ENCODE results near the gene MARCHF10. TPM values are rescaled to one million over a fixed set of nuclear protein-coding genes. Genes with fewer than 3 reads are reported as not detected.

The MARCHF10 gene
- total RNA-seq, 1 experiment from 2014 or later = not detected

GRCh38 chr17:62704381-62704971 lies 103.6 kb downstream of the MARCHF10 start:
- H2AFZ ChIP-seq (ENCODE audit: low read depth, low read length, poor library complexity, severe bottlenecking) = peak overlapping the region; percentile 95
- H3K27me3 ChIP-seq (ENCODE audit: insufficient read depth, low read length) = no peaks in the 10 kb centered on the region
- BruUV-seq (replicated peaks) = no TSS peak
- no peaks in the 10 kb centered on the region for H3K9me2 ChIP-seq (ENCODE audit: insufficient read depth)
- TF ChIP-seq YY1 (IDR thresholded peaks at IDR 0.05; ENCODE audit: extremely low read depth, insufficient replicate concordance, low read depth, low read length) (peak; percentile 4), FOSL1 (IDR thresholded peaks at IDR 0.05; ENCODE audit: low read depth) (no peak), SRF (IDR thresholded peaks at IDR 0.05; ENCODE audit: low read depth) (no peak), ELF1 (IDR thresholded peaks at IDR 0.05; ENCODE audit: borderline replicate concordance, low read depth) (no peak), POLR2AphosphoS5 (IDR thresholded peaks at IDR 0.05; ENCODE audit: low read depth, low read length) (peak; percentile 58), MAX (IDR thresholded peaks at IDR 0.05) (peak; percentile 64; the same call in 1 of the 2 replicates), ZFX (IDR thresholded peaks at IDR 0.05) (peak; percentile 42; the same call in 1 of the 2 replicates), RAD21 (IDR thresholded peaks at IDR 0.05; ENCODE audit: low read depth) (peak; percentile 40), POLR2A (IDR thresholded peaks at IDR 0.05; ENCODE audit: borderline replicate concordance, extremely low read depth, insufficient read depth, insufficient read length) (no peak)
- no peak for DNase-seq (ENCODE audit: low read depth, low spot score)
- intact Hi-C loops (cut with micrococcal nuclease) = loop anchor here (1.0 to 5.0 kb wide), 2 partner anchors 291 to 378 kb away; no protein-coding TSS in a partner anchor
- H3K36me3 ChIP-seq (ENCODE audit: control insufficient read depth in 1 of 2, insufficient read depth in 2 of 2, low read length in 2 of 2) = no peaks in the 10 kb centered on the region
- H3K9ac ChIP-seq (ENCODE audit: low read length) = peak overlapping the region; percentile 68
- POLR2A ChIA-PET = interaction anchor here (0.7 kb wide), 1 partner anchor 628 kb away, joined by 3 read pairs; no protein-coding TSS in a partner anchor
- H4K20me1 ChIP-seq (ENCODE audit: insufficient read depth) = no peaks in the 10 kb centered on the region
- H3K4me2 ChIP-seq (ENCODE audit: low read length) = peak overlapping the region; percentile 98
- peak; percentile 41 for ATAC-seq
- H3K4me3 ChIP-seq (replicated peaks in 1 of 2; ENCODE audit: low read depth in 1 of 2, low read length in 2 of 2) = peak overlapping the region; percentile 48 to 63
- RAD21 ChIA-PET (ENCODE audit: low non-redundant PET in 1 of 2, low total read pairs in 2 of 2, uncharacterized antibody in 2 of 2, unreplicated experiment in 2 of 2) = interaction anchor here in 1 of 2 experiments (0.6 kb wide), 1 partner anchor 40 kb away, joined by 3 read pairs; no protein-coding TSS in a partner anchor
- H3K79me2 ChIP-seq (ENCODE audit: insufficient read depth, low read length) = no peaks in the 10 kb centered on the region
- H3K4me1 ChIP-seq (ENCODE audit: control insufficient read depth in 1 of 2, insufficient read depth in 2 of 2, low read length in 2 of 2) = peaks cover 18 to 32% of the 10 kb centered on the region in 2 experiments
- peaks cover 4 to 19% of the 10 kb centered on the region in 2 experiments; a peak in 2 of 4 replicates for H3K9me3 ChIP-seq (ENCODE audit: control insufficient read depth in 1 of 2, insufficient read depth in 1 of 2, low read depth in 1 of 2, low read length in 2 of 2)
- H3K27ac ChIP-seq (ENCODE audit: low read depth, low read length) = peak overlapping the region; percentile 39; the same call in 1 of the 2 replicates
- CTCF ChIA-PET = interaction anchor here (0.9 kb wide), 1 partner anchor 703 kb away, joined by 4 read pairs; no protein-coding TSS in a partner anchor
